ENCODE results near the gene MAST4.

The MAST4 gene

DNA sequence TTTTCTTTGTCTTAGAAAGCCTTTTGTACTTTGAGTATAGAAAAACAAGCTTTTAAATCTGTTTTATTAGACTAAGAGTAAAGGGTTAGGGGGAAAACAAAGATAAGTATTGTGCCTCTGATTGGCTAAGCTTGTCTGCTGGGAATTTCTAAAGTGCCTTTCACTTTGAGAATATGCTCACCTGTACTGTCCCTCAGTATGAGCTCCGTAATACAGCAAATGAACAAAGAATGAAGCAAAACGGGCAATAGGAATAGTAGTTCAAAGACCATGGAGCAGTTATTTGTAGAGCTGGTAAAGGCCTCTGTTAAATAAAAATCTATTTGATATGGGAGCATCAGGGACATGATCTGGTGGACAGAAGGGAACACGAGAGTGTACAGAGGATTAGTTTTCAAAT lies 277.8 kb downstream of the MAST4 start:
- DNase-seq (ENCODE audit: low spot score), result no peak

DNA sequence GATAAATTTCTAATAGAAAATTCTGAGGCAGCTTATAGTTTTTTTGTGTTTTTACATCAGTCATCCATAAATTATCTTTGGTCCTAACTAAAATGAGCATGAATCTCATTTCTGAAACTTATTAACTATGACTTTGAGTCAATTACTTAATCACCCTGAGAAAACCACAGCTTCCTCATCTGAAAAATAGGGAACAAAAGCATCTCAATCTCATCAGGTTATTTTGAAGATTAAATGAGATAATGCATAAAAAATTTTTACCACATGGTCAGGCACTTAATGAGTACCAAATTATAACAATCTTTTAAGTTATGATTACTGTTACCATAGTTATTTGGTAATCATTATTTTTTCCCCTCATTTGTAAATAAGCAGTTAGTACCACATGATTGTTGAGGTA lies 279.1 kb downstream of the MAST4 start:
- no peak for DNase-seq (ENCODE audit: low spot score)

GRCh38 chr5:66876266-66876807 lies 280.1 kb downstream of the MAST4 start:
- no peak for DNase-seq (ENCODE audit: low spot score)

DNA sequence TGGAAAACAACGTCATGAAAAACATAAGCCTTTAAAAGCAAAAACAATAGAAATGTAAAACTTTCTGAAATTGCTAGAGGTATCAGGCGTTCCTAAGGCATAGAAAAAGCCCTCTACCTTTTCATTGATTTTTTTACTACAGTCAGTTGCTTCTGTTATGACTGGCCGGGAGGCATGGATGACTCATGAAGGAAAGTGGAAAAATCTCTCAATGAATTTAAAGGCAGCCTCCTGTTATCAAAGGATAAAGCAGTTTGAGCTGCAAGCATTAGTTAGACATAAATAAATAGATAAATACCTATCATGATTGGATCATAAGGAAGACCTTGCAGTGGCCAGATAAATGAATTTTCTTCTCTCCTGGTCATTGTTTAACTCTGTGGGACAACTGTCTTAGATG lies 281.6 kb downstream of the MAST4 start:
- peak; percentile 11 for DNase-seq (ENCODE audit: low spot score)

- no peak for DNase-seq (ENCODE audit: low spot score)
Observed at GRCh38 chr5:66880401-66880800, 284.2 kb downstream of the MAST4 start.

DNA sequence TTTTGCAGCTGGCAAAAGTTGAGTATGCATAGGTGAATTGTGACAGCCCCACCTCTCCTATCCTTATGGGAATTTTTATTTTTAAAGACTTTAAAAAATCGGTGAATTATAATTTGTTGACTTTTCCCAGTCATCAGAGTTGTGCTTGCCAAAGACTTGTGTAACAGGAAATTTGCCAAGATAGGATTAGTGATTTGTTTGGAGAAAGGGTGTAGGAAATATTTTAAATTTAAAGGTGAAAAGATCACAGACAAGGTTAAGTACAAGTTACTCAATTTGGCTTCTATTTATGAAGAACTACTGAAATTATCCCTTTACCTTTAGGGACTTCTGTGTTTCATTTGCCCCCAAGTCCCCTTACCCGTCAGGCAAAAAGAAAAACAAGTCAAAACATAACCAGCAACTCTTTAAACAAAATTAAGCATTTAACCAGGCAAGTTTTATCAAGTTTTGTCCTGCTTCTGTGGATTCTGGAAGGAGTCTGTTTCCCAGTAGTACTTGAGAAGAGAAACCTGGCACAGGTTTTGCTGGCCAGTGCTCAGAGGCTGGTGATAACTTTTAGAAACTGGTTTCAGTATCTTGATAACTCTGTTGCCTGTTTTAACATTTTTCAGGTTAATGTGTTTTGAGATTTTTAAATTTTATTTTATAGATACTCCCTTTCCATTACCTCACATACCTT lies 285.4 kb downstream of the MAST4 start:
- no peak for DNase-seq (ENCODE audit: low spot score)

- DNase-seq (ENCODE audit: low spot score), result no peak
Observed at GRCh38 chr5:66882606-66883227, 286.5 kb downstream of the MAST4 start.

DNA sequence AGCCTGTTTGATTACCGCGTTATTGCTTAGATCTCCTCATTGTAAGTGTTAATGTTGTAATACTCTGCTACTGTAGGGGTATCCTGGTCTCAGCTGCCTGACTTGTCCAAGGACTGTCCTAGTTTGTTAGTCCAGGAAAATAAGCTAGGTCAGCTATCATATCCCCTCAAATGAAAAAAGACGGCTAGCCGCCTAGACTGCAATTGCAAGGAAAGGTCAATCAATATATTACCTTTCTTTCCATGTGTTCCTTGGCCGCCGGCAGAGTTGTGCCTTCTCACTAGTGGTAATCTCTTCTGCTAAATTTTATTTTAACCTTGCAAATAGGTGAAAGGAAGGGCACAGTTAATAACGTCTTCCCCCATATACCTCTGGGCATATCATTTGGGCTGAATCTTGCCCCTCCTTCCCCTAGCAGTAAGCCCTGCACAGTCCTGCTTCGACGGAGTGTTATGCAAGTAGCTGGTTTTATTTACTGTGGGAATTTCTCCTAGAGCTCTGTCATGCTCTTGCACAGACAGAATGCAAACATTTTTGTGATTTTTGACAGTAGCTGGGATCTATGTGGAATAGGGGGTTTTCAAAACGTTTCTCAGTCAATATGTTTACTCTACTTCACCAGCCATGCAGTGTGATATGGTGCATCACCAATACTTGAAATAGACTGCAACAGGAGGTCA lies 288.5 kb downstream of the MAST4 start:
- no peak for DNase-seq (ENCODE audit: low spot score)

DNA sequence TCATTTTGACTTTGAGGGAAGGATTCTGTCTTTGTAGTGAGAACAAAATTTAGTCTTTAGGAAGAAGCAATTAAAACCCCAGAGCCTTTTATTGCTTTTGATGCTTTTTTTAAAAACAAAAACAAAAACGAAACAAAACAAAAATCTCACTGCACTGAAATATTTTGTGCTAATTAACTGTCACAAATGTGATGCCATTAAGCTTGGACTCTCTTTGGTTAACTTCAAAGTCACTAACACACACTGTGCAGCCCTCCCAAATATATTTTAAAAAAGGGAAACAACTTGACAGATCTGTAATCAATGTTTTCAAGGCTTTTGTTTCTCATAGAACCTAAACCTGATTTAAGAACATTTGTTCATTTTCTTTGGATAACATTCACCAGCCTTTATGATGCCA lies 290.7 kb downstream of the MAST4 start:
- no peak for DNase-seq (ENCODE audit: low spot score)

GRCh38 chr5:66888613-66889012 lies 292.4 kb downstream of the MAST4 start:
- no peak for DNase-seq (ENCODE audit: low spot score)

- no peak for DNase-seq (ENCODE audit: low spot score)
Observed at GRCh38 chr5:66889056-66889455, 292.9 kb downstream of the MAST4 start.

GRCh38 chr5:66889524-66889923 lies 293.3 kb downstream of the MAST4 start:
- no peak for DNase-seq (ENCODE audit: low spot score)

DNA sequence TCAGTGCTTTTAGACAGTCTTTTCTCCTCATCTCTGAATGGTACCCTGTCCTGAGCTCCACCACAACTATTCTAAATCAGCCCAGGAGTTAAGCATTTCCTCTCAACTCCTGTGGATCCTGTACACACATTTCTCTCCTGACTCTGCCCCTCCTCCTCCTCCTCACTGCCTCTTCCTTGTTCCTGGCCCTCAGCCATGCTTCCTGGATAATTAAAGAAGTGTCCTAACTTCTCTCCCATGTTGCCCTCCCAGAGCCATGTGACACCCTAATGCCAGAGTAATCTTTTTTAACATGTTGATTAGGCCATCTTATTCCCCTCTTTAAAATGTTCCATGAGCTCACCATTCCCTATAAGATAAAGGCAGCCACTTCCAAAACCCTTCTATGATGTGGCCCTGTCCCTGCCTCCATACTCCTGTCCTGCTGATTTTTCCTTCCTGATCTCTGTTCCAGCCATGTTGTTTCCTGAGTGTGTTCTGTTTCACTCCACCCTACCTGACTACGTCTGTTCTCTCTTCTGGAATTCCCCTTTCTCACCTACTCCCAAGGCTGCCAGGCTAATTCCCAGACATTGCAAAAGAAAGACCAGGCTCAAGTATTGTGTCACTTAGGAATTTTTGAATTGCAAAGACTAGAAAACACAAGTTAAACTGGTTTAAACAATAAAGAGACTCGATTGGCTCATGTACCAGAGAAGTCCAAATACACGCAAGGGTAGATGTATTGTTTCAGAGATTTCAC lies 295.2 kb downstream of the MAST4 start:
- no peak for DNase-seq (ENCODE audit: low spot score)

GRCh38 chr5:66892716-66893115 lies 296.5 kb downstream of the MAST4 start:
- DNase-seq (ENCODE audit: low spot score), result no peak

GRCh38 chr5:66894480-66895240 lies 298.5 kb downstream of the MAST4 start:
- no peak for DNase-seq (ENCODE audit: low spot score)

DNA sequence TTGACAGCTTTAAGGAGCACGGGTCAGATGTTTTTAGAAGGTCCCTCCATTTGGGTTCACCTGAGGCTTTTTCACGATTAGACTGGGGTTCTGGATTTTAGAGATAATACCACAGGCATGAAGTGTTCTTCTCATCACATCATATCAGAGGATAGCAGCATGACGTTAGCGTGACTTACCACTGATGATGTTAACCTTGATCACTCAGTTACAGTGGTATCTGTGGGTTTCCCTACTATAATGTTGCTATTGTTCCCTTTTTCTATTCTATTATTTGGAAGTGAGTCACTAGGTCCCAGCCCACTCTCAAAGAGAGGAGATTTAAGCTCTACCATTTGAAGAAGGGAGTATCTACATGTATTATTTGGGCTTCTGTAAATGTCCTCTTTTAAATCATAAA lies 300.0 kb downstream of the MAST4 start:
- DNase-seq (ENCODE audit: low spot score), result no peak

DNA sequence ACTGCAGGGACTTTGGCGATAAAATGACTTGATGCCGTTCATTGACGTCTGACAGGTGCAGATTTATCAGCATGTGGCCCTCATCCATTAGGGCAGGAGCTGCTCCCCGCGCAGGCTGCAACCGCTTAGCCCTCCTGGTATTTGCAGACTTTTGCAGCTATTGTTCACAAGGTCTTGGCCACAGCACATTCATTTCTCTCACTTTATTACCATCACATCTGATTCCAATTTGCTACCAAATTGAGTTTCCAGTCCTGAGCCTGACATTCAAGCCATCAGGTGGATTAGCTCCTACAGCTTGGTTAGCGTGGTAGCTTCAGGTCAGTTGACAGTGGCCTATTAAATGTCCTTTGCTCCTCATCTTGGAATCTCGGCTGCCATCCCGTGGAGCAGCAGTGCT lies 301.2 kb downstream of the MAST4 start:
- no peak for DNase-seq (ENCODE audit: low spot score)

- no peak for DNase-seq (ENCODE audit: low spot score)
Observed at GRCh38 chr5:66898241-66898995, 302.2 kb downstream of the MAST4 start.

DNA sequence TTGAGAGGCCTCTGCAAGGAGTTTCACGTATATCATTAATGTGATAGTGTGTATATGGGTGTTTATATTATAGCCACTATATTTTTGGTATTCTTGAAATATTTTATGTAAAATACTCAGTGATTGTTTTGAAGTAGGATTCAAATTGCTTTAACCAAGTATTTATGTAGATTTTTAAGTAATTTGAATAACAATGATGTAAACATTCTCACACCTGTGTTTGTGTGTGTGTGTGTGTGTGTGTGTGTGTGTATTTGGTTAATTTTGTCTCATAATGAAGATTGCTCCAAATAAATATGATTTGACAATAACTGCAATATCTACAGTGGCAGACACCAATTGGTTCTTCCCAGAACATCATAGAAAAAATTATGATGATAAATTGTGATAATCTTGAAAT lies 307.0 kb downstream of the MAST4 start:
- DNase-seq (ENCODE audit: low spot score), result no peak

DNA sequence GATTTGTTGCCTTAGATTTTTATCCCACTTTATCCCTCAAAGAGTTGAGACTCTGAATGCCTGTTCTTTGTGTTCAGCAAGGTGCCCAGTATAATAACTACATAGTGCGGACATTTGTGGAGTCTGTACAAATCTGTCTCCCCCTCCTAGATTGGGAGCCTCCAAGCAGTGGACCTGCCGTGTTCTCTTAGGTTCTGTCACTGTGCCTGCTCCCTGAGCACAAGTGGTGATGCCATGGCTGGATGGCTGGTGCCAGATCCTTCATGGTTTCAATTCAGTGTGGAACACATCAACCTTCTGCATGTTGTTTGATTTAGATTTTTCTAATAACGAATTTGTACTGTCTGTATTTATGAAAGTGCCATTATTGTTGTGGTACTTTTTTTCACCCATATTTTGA lies 307.5 kb downstream of the MAST4 start:
- DNase-seq (ENCODE audit: low spot score), result no peak

DNA sequence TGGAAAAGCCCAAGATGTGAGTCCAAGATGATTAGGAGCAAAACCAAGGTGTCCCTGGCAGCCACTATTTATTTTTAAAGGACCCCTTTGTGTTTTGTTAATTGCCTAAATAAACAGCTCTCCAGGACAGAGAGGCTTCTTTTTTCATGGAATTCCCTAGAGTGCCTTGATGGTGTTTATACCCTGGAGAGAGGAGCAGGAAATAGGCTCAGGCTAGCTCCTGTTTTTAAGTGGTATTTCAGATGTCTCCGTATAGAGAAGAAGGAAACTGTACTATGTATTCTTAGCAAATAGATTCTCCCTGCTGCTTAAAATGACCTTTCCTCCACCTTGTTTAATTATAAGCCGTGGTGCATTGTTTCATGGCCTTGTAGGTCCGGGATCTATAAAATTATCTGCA lies 308.0 kb downstream of the MAST4 start:
- no peak for DNase-seq (ENCODE audit: low spot score)

Measured in AG20443 (cell line).